Fibroblast of the aortic adventitia (primary cell): ENCODE data around the gene RAC2. TPM values are rescaled to one million over a fixed set of nuclear protein-coding genes. Genes with fewer than 3 reads are reported as not detected.

Experiments used
- DNase-seq: peaks from one replicate; pipeline ENCODE4 v3.0.0-alpha.2; 2010; ENCODE audit warnings: low read depth
- H3K4me3 ChIP-seq: 2 replicates; pipeline ENCODE4 v1.5.1; 2011; ENCODE audit warnings: low read depth, mild to moderate bottlenecking, control low read depth, low read length, moderate library complexity
- total RNA-seq: library from RNA; depleted of rRNA; stranded (reverse); fragments of >200 nt; gene quantifications from 2 replicates; pipeline ENCODE4 v1.2.3, GENCODE V29; 2012; ENCODE audit warnings: low replicate concordance
- TF ChIP-seq, protein P1 (sequence below): IDR thresholded peaks from 2 replicates; pipeline ENCODE4 v1.5.1; 2011; ENCODE audit warnings: mild to moderate bottlenecking, low read length, control low read depth, inconsistent platforms; ENCODE audit not compliant: insufficient read depth

Gene RAC2
- total RNA-seq, 1 donor: 14.4 TPM

DNA sequence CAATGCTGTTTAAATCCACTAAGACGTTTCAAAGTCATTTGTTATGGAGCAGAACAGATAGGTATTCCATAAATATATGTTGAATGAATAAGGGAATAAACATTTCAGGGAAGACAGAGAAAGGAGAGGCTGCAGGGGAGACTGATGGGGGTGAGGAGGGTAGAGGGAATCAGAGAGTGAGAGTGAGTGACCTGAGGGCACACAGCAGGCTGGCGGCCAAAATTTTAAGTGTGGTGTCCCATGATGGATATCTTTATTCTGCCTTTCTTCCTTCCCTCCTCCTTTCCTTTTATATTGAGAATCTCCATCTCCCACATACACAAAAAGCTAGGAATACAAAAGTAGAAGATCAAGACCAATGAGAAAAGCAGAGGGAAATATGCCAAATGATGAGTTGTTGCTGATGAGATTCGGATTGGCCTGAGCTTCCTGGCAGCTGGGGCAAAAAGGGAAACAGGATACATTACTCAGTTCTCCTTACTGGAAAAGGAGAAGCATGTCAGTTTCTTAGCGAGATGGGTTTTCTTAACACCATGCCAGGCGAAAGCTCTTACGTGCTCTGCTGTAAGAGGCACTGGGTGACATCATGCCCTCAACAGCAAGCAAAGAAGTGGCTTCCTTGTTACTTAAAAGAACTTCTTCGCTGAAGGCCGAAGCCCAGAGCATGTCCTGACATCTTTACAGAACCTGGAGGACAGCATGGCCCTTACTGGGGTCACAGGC lies 27.0 kb upstream of the RAC2 start:
- no peak overlapping the region for H3K4me3 ChIP-seq
- TF ChIP-seq, protein P1, sequence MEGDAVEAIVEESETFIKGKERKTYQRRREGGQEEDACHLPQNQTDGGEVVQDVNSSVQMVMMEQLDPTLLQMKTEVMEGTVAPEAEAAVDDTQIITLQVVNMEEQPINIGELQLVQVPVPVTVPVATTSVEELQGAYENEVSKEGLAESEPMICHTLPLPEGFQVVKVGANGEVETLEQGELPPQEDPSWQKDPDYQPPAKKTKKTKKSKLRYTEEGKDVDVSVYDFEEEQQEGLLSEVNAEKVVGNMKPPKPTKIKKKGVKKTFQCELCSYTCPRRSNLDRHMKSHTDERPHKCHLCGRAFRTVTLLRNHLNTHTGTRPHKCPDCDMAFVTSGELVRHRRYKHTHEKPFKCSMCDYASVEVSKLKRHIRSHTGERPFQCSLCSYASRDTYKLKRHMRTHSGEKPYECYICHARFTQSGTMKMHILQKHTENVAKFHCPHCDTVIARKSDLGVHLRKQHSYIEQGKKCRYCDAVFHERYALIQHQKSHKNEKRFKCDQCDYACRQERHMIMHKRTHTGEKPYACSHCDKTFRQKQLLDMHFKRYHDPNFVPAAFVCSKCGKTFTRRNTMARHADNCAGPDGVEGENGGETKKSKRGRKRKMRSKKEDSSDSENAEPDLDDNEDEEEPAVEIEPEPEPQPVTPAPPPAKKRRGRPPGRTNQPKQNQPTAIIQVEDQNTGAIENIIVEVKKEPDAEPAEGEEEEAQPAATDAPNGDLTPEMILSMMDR: no peak
- DNase-seq: peak; percentile 42

DNA sequence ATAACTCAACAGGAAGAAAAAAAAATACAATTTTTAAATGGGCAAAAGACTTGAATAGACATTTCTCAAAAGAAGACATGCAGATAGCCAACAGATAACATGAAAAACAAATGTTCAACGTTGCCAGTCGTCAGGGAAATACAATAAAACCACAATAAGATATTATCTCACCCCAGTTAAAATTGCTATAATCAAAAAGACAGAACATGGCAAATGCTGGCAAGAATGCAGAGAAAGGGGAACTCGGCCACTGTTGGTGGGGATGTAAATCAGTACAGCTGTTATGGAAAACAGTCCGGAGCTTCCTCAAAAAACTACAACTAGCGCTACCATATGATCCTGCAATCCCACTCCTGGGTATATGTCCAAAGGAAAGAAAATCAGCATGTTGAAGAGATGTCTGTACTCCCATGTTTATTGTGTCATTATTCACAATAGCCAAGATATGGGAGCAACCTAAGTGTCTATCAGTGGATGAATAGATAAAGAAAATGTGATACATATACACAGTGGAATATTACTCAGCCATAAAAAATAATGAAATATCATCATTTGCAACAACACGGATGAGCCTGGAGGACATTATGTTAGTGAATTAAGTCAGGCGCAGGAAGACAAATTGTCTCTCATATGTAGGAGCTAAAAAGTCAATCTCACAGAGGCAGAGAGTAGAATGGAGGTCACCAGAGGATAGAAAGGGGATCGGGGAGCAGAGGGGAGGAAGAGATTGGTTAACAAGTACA lies 26.0 kb upstream of the RAC2 start:
- DNase-seq: no peak
- TF ChIP-seq, protein P1: no peak
- no peak overlapping the region for H3K4me3 ChIP-seq

DNA sequence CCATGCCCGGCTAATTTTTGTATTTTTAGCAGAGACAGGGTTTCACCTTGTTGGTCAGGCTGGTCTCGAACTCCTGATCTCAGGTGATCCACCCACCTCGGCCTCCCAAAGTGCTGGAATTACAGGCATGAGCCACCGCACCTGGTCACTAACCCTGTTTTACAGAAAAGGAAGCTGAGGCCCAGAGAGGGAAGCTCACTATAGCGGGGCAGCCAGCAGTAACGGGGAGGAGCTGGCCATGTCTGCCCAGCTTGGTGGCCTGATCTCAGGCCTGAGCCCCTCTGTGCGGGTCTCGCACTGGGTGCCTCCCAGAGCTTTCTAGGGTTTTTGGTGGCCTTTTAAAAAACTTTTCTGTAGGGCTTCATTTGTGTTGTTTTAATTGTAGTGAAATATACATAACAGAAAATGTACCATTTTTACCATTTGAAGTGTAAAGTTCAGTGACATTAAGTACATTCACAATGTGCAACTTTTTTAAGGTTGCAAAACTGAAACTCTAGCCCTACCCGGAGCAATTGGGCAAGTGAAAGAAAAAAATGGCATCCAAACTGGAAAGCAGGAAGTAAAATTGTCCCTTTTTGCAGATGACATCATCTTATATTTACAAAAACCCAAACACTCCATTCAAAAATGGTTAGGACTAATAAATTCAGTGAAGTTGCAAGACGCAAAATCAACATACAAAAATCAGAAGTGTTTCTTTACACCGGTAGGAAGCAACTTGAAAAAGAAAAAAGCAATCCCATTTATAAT lies 23.8 kb upstream of the RAC2 start:
- DNase-seq: no peak
- no peak overlapping the region for H3K4me3 ChIP-seq
- TF ChIP-seq, protein P1: no peak

DNA sequence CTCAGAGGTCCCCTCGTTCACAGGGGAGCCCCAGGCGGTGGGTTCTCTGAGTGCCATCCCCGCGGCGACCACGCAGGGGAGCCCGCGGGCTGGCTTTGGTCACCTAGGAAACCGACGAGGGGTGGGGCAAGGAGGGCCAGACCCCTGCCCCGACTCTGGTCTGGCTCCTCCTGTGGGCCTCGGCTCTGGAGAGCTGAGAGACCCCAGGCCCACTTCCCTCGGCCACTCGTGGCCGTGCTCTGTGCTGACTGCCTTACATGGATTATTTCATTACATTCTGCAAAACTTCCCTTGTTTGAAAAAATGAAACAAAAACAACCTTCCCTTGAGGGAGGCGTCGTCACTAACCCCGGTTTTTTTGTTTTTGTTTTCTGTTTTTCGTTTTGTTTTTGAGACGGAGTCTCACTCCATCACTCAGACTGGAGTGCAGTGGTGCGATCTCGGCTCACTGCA lies 23.1 kb upstream of the RAC2 start:
- peak overlapping the region; percentile 58 for H3K4me3 ChIP-seq
- TF ChIP-seq, protein P1: peak; percentile 91
- DNase-seq: peak; percentile 30

DNA sequence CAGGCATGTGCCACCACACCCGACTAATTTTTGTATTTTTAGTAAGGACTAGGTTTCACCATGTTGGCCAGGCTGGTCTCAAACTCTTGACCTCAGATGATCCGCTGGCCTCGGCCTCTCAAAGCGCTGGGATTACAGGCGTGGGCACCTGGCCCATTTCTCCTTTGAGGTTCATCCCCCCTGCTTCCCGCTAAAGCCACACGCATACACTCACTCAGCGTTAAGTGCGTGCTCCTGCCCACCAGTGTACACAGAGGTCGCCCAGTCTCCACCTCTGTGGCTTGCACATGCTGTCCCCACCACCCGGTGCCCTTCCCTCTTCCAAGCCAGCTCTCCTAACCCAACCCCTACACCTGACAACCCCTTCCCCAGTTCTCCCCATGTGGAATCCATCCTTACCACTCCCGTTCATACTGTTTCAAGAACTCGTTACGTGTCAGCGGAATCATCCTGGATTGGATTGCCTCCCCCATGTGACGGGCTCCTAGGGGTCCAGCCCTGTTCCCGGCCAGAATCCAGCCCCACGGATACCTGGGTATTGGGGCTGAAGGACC lies 22.6 kb upstream of the RAC2 start:
- DNase-seq: no peak
- H3K4me3 ChIP-seq: peak overlapping the region; percentile 31
- TF ChIP-seq, protein P1: no peak
